ENCODE measurements around the gene NOTCH3.

The NOTCH3 gene

DNA sequence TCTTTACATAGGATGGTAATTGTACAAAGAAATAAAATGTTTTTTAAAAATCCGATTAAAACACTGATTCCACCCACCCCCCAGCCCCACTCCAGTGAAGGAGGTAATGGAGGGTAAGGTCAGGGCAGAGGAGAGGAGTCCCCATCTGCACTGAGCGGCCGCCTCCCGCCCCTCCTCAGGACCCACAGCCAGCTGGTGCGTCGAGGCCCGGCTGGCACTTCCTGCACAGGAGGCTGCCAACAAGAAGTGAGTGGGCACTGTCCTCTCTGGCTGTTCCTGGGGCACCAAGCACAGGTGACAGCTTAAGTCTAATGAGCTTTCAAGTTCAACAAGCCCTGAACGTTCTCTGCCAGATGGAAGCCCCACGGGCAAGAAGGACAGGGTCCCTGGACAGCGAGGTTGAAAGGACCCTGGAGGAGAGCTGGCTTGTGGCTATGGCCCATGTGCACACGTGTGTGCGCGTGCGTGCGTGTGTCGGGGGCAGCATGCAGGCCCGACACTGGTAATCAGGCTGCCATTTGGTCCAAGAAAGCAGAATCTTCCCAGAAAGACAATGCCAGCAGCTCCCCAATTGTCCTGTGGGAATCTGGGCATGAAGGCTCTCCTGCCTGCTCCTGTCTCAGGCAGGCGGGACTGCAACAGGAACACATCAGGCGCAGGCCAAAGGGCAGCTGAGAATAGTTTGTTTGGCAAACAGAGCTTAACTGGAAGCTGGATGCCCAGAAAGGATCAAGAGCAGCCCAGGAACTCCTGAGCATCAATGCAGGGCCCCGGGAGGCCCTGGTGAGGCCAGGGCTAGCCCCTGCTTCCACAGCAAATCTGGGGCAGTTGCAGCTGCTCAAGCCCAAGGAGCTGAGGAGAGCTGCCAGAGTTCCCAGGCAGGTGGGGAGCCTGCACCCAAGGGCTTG is 46.6 kb upstream of the NOTCH3 start:
- Histone ChIP-seq H3K27me3 (ENCODE audit: control insufficient read depth, low read length) (no peaks in the 10 kb centered on the region), H3K4me2 (ENCODE audit: low read length) (no peak overlapping the region), H3K4me1 (ENCODE audit: control insufficient read depth, low read length) (no peaks in the 10 kb centered on the region), H3K27ac (ENCODE audit: low read depth, low read length) (no peak overlapping the region), H3K36me3 (ENCODE audit: control insufficient read depth, low read length) (peaks cover 74% of the 10 kb centered on the region), H3K79me2 (ENCODE audit: control insufficient read depth, low read length) (peaks cover 10% of the 10 kb centered on the region), H3F3A (ENCODE audit: control insufficient read depth, insufficient read depth) (no peaks in the 10 kb centered on the region), H3K9me2 (replicated peaks; ENCODE audit: control insufficient read depth, low read length) (no peaks in the 10 kb centered on the region), H3K9me3 (ENCODE audit: control insufficient read depth, insufficient read depth, low read length) (no peaks in the 10 kb centered on the region), H3K4me3 (ENCODE audit: low read length) (no peak overlapping the region), H4K20me1 (ENCODE audit: control insufficient read depth, insufficient read depth, low read depth, low read length) (no peaks in the 10 kb centered on the region)
- TF ChIP-seq, protein P1, sequence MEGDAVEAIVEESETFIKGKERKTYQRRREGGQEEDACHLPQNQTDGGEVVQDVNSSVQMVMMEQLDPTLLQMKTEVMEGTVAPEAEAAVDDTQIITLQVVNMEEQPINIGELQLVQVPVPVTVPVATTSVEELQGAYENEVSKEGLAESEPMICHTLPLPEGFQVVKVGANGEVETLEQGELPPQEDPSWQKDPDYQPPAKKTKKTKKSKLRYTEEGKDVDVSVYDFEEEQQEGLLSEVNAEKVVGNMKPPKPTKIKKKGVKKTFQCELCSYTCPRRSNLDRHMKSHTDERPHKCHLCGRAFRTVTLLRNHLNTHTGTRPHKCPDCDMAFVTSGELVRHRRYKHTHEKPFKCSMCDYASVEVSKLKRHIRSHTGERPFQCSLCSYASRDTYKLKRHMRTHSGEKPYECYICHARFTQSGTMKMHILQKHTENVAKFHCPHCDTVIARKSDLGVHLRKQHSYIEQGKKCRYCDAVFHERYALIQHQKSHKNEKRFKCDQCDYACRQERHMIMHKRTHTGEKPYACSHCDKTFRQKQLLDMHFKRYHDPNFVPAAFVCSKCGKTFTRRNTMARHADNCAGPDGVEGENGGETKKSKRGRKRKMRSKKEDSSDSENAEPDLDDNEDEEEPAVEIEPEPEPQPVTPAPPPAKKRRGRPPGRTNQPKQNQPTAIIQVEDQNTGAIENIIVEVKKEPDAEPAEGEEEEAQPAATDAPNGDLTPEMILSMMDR (IDR thresholded peaks at IDR 0.05; ENCODE audit: low read depth, low read length, poor library complexity, severe bottlenecking), result no peak
- TF ChIP-seq EZH2phosphoT487 (IDR thresholded peaks at IDR 0.05; ENCODE audit: borderline replicate concordance, low read length), result no peak

DNA sequence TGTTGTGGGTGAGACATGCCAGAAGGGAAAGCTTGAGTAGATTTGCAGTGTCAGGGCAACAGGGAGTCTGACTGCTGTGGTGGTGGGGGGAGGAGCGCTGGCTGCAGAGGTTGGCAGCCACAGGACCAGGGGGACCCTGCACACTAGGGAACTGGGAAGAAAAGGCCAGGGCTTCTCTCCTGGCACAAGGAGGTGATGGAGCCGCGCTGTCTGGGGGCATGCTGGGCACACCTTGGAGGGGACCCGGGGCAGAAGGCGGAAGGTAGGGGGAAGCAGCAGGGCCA is 45.3 kb upstream of the NOTCH3 start:
- Histone ChIP-seq H3K36me3 (ENCODE audit: control insufficient read depth, low read length) (peaks cover 69% of the 10 kb centered on the region), H3K4me3 (ENCODE audit: low read length) (no peak overlapping the region), H3F3A (ENCODE audit: control insufficient read depth, insufficient read depth) (no peaks in the 10 kb centered on the region), H3K4me1 (ENCODE audit: control insufficient read depth, low read length) (no peaks in the 10 kb centered on the region), H3K27me3 (ENCODE audit: control insufficient read depth, low read length) (no peaks in the 10 kb centered on the region), H3K9me3 (ENCODE audit: control insufficient read depth, insufficient read depth, low read length) (no peaks in the 10 kb centered on the region), H4K20me1 (ENCODE audit: control insufficient read depth, insufficient read depth, low read depth, low read length) (no peaks in the 10 kb centered on the region), H3K27ac (ENCODE audit: low read depth, low read length) (no peak overlapping the region), H3K79me2 (ENCODE audit: control insufficient read depth, low read length) (peaks cover 4% of the 10 kb centered on the region; the same call in 1 of the 2 replicates), H3K4me2 (ENCODE audit: low read length) (no peak overlapping the region), H3K9me2 (replicated peaks; ENCODE audit: control insufficient read depth, low read length) (no peaks in the 10 kb centered on the region)
- no peak for TF ChIP-seq EZH2phosphoT487 (IDR thresholded peaks at IDR 0.05; ENCODE audit: borderline replicate concordance, low read length)
- TF ChIP-seq, protein P1 (IDR thresholded peaks at IDR 0.05; ENCODE audit: low read depth, low read length, poor library complexity, severe bottlenecking), result no peak

DNA sequence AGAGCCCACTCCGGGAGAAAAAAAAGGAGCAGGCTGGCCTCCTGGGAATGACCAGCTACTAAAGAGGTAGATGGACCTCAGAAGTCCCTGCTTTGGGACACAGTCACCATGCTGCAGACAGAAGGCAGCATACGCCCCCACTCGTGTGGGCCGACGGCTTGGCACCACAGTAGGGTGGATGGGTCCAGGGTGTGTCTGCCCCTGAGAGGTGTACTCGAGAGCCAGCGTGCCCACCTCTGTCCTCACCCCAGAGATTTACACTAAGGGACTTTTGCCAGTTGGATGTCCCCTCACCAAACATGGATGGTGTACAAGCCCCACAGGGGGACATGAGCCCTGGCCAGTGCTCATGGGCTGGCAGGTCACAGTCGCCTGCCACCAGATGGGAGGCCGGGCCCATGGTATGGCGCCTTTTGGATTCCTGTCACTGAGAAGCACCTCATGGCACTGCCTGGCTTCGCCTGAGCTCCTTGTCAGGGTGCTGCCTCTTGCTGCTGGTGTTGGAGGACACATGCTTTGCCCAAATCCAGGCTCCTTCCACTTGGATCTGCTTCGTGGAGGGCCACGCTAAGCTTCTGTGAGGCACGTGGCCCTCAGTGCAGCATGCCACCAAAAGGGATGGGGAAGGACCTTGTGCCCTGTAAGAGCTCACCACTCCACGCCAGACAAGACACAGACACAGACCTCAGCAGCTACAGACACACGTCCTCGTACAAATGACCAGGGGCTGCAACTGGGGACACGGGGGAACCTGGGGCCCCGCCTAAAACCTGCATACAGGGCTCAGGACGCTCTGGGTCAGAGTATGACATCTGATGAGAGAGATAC is 44.8 kb upstream of the NOTCH3 start:
- H4K20me1 ChIP-seq (ENCODE audit: control insufficient read depth, insufficient read depth, low read depth, low read length), result no peaks in the 10 kb centered on the region
- H3K36me3 ChIP-seq (ENCODE audit: control insufficient read depth, low read length), result peaks cover 72% of the 10 kb centered on the region
- peaks cover 2% of the 10 kb centered on the region; the same call in 1 of the 2 replicates for H3K79me2 ChIP-seq (ENCODE audit: control insufficient read depth, low read length)
- TF ChIP-seq EZH2phosphoT487 (IDR thresholded peaks at IDR 0.05; ENCODE audit: borderline replicate concordance, low read length), result no peak
- TF ChIP-seq, protein P1 (IDR thresholded peaks at IDR 0.05; ENCODE audit: low read depth, low read length, poor library complexity, severe bottlenecking), result no peak
- no peaks in the 10 kb centered on the region for H3K9me3 ChIP-seq (ENCODE audit: control insufficient read depth, insufficient read depth, low read length)
- H3K4me3 ChIP-seq (ENCODE audit: low read length), result no peak overlapping the region
- no peak overlapping the region for H3K4me2 ChIP-seq (ENCODE audit: low read length)
- no peak overlapping the region for H3K27ac ChIP-seq (ENCODE audit: low read depth, low read length)
- H3F3A ChIP-seq (ENCODE audit: control insufficient read depth, insufficient read depth), result no peaks in the 10 kb centered on the region
- no peaks in the 10 kb centered on the region for H3K9me2 ChIP-seq (replicated peaks; ENCODE audit: control insufficient read depth, low read length)
- no peaks in the 10 kb centered on the region for H3K27me3 ChIP-seq (ENCODE audit: control insufficient read depth, low read length)
- no peaks in the 10 kb centered on the region for H3K4me1 ChIP-seq (ENCODE audit: control insufficient read depth, low read length)
